TTC549 (cell line): Measurements from ENCODE around the gene MC1R.

Experiments used
- FAIRE-seq: peaks from 2 replicates; lab custom pipeline; 2012; peaks lifted over from hg19 to GRCh38; lab: Jason Lieb, UNC

The MC1R gene

DNA sequence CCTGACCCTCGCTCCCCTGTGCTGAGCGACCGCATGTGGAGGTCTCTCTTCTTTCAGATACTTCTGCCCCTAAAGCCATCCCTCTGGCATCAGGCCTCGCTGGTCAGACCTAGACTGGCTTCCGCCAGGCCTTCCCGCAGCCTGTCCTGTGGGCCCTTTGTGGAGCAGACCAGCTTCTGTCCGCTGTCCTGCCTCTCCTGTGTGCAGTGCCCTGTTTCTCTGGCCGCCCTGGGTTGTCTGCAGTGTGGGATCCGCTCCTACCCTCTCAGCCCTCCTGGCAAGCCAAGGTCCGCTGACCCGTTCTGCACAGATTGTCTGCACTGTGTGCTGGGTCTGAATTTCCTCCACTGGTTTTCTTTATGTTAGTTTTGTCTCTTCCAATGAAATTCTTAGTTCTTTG, 21.5 kb upstream of the MC1R start:
- no peak for FAIRE-seq

DNA sequence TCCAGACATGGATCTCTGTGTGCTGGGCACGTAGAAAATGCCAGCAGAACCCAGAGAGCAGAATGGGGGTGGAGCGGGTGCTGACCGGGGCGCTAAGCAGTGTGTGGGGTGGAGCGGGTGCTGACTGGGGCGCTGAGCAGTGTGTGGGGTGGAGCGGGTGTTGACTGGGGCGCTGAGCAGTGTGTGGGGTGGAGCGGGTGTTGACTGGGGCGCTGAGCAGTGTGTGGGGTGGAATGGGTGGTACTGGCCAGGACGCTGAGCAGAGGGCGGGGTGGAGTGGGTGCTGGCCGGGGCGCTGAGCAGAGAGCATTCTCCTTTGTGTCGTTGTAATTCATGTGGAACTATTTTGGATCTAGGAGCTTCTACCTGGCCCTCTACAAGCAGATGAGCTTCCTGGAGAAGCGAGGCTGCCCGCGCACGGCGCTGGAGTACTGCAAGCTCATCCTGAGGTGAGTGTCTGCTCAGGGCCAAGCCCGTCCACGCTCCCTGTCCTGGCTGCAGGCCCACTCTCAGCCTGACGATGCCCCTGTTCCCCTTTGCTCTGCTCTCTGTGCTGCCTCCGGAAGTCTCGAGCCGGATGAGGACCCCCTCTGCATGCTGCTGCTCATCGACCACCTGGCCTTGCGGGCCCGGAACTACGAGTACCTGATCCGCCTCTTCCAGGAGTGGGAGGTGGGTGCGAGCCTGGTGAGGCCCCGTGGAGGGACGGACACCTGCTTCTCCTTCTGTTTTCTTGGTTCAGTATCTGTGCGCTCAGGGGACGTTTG, 20.3 kb upstream of the MC1R start:
- FAIRE-seq, result no peak

DNA sequence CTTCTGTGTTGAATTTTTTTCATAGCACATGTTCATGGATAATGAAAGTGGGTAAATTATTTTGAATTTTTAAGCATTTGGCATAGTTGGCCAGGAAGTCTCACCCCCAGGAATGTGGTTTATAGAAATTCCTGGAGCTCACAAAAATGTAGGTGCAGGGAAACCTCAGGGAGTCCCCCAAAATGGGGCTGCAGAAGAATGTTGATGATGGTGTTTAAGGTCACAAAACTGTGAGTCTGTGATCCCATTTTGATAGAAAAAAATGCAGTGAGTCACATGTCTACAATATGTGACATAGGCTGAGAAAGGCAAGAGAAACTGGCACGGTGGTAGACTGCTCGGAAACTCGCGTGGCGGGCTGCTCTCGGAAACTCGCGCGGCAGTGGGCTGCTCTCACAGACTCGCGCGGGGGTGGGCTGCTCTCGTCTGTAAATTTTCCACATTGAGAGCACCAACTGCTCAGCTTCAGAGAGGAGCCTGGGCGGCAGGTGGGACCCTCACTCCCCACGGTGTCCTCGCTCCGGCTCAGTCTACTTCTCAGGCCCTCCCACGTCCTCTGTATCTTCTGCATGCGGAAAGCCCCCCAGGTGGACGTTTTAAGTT, 18.7 kb upstream of the MC1R start:
- FAIRE-seq, result no peak

DNA sequence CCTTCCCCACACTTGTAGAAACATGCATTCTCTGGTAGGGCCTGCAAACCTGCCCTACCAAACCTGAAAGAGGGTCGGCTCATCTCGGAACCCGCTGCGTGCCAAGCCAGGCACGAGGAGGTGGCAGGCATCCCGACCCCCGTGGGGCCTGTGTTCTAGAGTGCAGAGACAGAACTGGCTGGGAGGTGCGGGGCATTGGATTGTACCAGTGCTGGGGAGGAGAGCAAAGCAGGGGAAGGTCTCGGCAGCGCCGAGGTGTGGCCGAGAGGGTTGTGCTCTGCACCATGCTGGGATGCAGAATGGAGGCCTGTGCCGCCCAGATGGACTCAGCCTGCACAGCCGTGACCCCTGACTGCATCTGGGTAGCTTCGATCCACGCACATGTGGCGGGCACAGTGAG, 17.8 kb upstream of the MC1R start:
- no peak for FAIRE-seq

GRCh38 chr16:89902980-89903379, 15.7 kb upstream of the MC1R start:
- no peak for FAIRE-seq

DNA sequence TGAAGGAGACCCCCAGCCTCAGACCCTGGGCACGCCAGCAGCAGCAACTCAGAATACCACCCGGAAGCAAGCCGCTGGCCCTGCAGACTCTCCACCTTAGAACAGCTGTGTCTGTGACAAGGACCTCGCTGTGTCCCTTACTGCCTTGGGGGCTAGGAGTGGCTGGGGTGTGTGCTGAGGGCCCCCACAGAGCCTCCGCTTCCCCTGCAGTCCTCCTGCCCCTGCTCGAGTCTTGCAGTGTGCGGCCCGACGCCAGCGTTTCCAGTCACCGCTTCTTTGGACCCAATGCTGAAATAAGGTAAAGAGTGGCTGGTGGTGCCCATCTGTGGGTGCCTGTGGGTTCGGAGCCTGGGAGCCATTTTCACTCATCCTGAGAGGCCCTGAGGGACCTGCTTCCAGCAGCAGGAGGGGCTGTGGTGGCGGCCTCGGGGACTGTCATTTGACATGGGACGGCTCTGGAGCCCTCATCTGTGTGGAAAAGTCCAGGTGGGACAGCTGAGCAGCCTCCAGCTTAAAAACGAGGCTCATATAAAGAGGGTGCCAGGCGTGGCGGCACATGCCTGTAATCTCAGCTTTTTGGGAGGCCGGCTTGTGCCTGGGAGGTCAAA, 14.7 kb upstream of the MC1R start:
- no peak for FAIRE-seq

- FAIRE-seq, result no peak
Observed at GRCh38 chr16:89904606-89905510, 13.8 kb upstream of the MC1R start.

DNA sequence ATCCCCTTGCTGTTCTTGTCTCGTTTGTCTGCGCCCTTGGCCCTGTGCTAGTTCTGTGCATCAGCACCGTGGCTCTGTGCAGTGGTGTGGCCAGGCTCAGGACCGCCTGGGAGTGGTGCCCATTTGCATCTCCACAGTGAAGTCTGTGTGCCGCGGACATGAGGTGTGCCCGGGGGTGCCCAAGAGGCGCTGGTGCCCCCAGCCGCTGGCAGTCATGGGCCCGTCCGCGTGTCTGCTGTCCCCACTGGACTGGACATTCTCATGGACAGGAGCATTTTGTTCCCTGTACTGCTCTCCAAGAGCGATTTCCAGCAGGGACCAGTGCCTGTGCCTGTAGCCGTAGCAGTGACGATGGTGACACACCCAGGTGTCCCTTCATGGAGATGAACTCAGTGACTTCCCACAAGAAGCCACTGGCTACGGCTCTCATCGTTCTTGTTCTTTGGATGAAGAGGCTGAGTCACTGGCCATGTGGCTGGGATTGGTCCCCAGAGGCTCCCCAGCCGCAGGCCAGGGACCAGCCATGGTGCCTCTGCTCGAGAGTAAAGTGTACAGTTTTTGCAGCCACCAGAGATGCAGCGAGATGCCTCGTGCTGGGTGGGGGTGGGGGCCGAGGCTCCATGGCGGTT, 13.0 kb upstream of the MC1R start:
- no peak for FAIRE-seq

GRCh38 chr16:89906140-89907025, 12.3 kb upstream of the MC1R start:
- FAIRE-seq, result no peak

DNA sequence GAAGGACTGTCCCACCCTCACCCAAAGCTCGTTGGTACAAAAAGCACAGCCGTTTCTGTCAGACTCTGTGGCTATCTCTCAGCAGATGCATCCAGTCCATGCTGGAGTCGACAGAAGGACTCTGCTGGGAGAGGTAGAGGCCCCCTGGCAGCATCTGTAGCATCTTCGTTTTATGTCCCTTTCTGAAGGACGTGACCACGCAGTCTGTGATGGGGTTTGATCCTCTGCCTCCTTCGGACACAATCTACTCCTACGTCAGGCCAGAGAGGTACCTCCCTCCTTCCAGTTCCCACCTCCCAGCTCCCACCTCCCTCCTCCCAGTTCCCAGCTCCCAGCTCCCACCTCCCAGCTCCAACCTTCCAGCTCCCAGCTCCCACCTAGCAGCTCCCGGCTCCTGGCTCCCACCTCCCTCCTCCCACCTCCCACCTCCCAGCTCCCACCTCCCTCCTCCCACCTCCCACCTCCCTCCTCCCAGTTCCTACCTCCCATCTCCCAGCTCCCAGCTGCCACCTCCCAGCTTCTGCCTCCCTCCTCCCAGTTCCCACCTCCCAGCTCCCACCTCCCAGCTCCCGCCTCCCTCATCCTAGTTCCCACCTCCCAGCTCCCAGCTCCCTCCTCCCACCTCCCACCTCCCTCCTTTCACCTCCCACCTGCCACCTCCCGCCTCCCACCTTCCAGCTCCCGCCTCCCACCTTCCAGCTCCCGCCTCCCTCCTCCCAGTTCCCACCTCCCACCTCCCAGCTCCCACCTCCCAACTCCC, 11.4 kb upstream of the MC1R start:
- no peak for FAIRE-seq

DNA sequence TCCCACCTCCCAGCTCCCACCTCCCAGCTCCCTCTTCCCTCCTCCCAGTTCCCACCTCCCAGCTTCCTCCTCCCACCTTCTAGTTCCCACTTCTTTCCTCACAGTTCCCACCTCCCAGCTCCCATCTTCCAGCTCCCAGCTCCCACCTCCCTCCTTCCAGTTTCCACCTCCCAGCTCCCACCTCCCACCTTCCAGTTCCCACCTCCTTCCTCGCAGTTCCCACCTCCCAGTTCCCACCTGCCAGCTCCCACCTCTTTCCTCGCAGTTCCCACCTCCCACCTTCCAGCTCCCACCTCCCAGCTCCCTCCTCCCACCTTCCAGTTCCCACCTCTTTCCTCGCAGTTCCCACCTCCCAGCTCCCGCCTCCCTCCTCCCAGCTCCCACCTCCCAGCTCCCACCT, 10.4 kb upstream of the MC1R start:
- FAIRE-seq, result no peak

- no peak for FAIRE-seq
Observed at GRCh38 chr16:89909777-89910716, 8.6 kb upstream of the MC1R start.

- no peak for FAIRE-seq
Observed at GRCh38 chr16:89910717-89911354, 7.8 kb upstream of the MC1R start.

DNA sequence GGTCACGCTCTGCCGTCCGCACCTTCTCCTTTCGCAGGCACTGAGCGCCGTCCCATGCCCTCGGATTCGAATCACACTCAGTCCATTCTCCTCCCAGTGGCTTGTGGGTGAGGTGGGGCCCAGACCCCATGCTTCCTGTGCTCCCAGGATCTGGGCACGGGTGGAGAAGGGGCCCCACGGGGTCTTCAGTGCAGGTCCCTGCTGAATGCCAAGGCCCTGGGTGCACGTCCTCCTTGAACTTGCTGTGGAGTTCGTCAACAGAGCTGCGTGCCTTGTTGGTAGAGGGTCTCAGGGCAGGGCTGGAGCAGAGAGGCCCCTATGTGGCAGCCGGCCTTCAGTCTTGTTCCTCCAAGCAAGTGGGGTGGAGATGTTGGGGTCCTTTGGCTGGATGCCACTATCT, 7.3 kb upstream of the MC1R start:
- FAIRE-seq, result no peak

DNA sequence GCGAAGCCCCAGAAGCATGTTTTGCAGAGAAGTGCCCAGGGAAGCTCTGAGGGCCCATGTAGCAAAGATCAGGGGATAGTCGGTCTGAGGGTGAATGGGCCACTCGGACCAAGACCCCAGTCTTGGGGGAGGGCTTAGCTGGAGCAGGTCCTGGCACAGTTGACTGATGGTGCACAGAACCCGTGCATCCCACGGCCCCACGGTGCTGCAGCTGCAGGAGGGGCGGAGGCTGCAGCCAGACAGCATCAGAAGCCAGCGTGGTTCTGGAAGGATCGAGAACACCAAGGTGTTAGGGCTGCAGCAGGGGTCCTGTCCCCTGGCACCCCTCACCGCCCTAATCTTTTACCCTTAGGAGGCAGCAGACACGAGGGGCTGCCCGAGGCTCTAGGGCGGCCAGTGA, 6.5 kb upstream of the MC1R start:
- FAIRE-seq, result no peak

- FAIRE-seq, result no peak
Observed at GRCh38 chr16:89912627-89913026, 6.0 kb upstream of the MC1R start.

DNA sequence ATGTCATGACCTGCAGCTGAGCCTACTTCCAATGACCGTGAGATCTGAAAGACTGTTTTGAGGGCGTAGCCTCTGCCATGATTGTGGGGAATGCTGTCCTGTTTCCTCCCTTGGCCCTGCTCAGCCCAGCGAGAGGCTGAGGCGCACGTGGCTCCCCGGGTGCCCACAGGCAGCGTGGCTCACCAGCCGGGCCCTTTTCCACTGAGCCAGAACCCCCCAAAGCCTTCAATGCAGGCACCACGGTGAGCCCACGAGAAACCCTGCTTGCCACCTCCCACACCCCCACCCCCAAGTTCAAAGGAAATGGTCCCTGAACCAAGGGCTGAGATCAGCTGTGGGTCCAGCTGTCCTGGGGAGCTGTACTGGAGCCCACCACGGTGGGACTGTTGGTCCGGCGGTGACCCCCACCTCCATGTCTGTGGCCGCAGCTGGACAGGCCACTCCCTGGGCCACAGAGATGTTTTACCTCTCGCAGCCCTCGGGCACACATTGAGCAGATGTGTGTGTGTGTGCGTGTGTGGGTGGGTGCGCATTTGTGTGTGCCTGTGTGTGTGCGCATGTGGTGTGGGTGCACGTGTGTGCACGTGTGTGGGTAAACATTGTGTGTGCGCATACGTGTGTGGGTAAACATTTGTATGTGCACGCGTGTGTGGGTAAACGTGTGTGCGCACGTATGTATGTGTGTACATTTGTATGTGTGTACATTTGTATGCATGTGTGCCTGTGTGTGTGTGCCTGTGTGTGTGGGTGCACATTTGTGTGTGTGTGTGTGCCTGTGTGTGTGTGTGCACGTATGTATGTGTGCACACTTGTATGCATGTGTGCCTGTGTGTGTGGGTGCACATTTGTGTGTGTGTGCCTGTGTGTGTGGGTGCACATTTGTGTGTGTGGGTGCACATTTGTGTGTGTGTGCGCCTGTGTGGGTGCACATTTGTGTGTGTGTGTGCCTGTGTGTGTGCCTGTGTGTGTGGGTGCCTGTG, 5.0 kb upstream of the MC1R start:
- FAIRE-seq, result no peak
